HCT116 (cell line): ENCODE data around the gene ARFGAP3. TPM values are rescaled to one million over a fixed set of nuclear protein-coding genes. Genes with fewer than 3 reads are reported as not detected.

Source experiments
- ATAC-seq: fragments of 200-7000 bp; cut with Tn5 transposase; 2 replicates; pipeline ENCODE4 v1.9.1; 2020; ENCODE audit warnings: mild to moderate bottlenecking, moderate library complexity
- BruUV-seq: library from RNA; stranded (reverse); fragments of 400-500 nt; replicated peaks from 2 replicates; lab custom pipeline; 2021; lab: Mats Ljungman, UMichigan
- CTCF ChIA-PET: fragments of 300-600 bp; sonication (Branson Sonifier 250); formaldehyde crosslinking; loops from one replicate; lab custom pipeline; 2021; ENCODE audit warnings: antibody characterized with exemption; lab: Charles Lee
- POLR2A ChIA-PET: fragments of 300-600, 350-600 bp; sonication (Branson Sonifier 250); formaldehyde crosslinking; loops from one replicate; lab custom pipeline; 2021; ENCODE audit warnings: antibody characterized with exemption; lab: Charles Lee
- RAD21 ChIA-PET, 2 experiments: fragments of 300-600 bp; sonication (Branson Sonifier 250); formaldehyde crosslinking; loops; one replicate each; lab custom pipeline; 2023; ENCODE audit warnings: low total read pairs in 2 of 2; ENCODE audit not compliant: uncharacterized antibody in 2 of 2, unreplicated experiment in 2 of 2, low non-redundant PET in 1 of 2; lab: Charles Lee
- DNase-seq: peaks from one replicate; pipeline ENCODE4 v3.0.0-alpha.2; 2010; ENCODE audit warnings: low read depth, low spot score
- H2AFZ ChIP-seq: fragments of 200-600 bp; shearing (Covaris generic), sonication (generic); 2 replicates; pipeline ENCODE4 v1.6.1; 2017; ENCODE audit warnings: low read depth, mixed run types, mixed read lengths, antibody characterized with exemption, low read length; ENCODE audit not compliant: poor library complexity, severe bottlenecking
- H3K27ac ChIP-seq: 2 replicates; pipeline ENCODE4 v1.5.1; 2012; ENCODE audit warnings: low read depth, low read length
- H3K27me3 ChIP-seq: fragments of 200-600 bp; sonication (generic); 2 replicates; pipeline ENCODE4 v1.6.1; 2016; ENCODE audit warnings: mixed run types, low read length, mixed read lengths; ENCODE audit not compliant: insufficient read depth
- H3K36me3 ChIP-seq, 2 experiments: fragments of 200-500 bp in 1 of 2; fragments of 200-600 bp in 1 of 2; sonication (Bioruptor generic) in 1 of 2; sonication (generic) in 1 of 2; 2 replicates each; pipeline versions ENCODE4 v1.5.1 to v1.6.1; 2014 to 2016; ENCODE audit warnings: low read length in 2 of 2, inconsistent platforms in 1 of 2, mixed read lengths in 1 of 2, mixed run types in 1 of 2; ENCODE audit not compliant: insufficient read depth in 2 of 2, control insufficient read depth in 1 of 2
- H3K4me1 ChIP-seq, 2 experiments: fragments of 200-600 bp in 1 of 2; sonication (generic) in 1 of 2; 2 replicates each; pipeline versions ENCODE4 v1.5.1 to v1.6.1; 2012 to 2017; ENCODE audit warnings: low read length in 2 of 2, inconsistent platforms in 1 of 2, mild to moderate bottlenecking in 1 of 2, mixed read lengths in 1 of 2, mixed run types in 1 of 2, moderate library complexity in 1 of 2; ENCODE audit not compliant: insufficient read depth in 2 of 2, control insufficient read depth in 1 of 2
- H3K4me2 ChIP-seq: fragments of 200-600 bp; sonication (generic); 2 replicates; pipeline ENCODE4 v1.6.1; 2017; ENCODE audit warnings: mixed run types, low read length, mixed read lengths
- H3K4me3 ChIP-seq, 2 experiments: fragments of 200-600 bp in 1 of 2; sonication (generic) in 1 of 2; replicated peaks in 1 of 2; 2 replicates each; pipeline ENCODE4 v1.5.1; 2011 to 2016; ENCODE audit warnings: low read length in 2 of 2, control low read depth in 1 of 2, low read depth in 1 of 2, mild to moderate bottlenecking in 1 of 2, mixed read lengths in 1 of 2, mixed run types in 1 of 2
- H3K79me2 ChIP-seq: fragments of 200-600 bp; sonication (generic); 2 replicates; pipeline ENCODE4 v1.6.1; 2017; ENCODE audit warnings: mild to moderate bottlenecking, mixed run types, low read length, moderate library complexity, mixed read lengths; ENCODE audit not compliant: insufficient read depth
- H3K9ac ChIP-seq: fragments of 200-600 bp; sonication (generic); 2 replicates; pipeline ENCODE4 v1.6.1; 2016; ENCODE audit warnings: low read length, mixed read lengths
- H3K9me2 ChIP-seq: fragments of 200-600 bp; sonication (generic), shearing (Covaris generic); 2 replicates; pipeline ENCODE4 v1.6.1; 2017; ENCODE audit warnings: mixed run types, mild to moderate bottlenecking, moderate library complexity; ENCODE audit not compliant: insufficient read depth
- H3K9me3 ChIP-seq, 2 experiments: fragments of 200-500 bp in 1 of 2; fragments of 200-600 bp in 1 of 2; sonication (Bioruptor generic) in 1 of 2; sonication (generic) in 1 of 2; 2 replicates each; pipeline ENCODE4 v1.6.1; 2014 to 2017; ENCODE audit warnings: low read length in 2 of 2, mixed read lengths in 2 of 2, inconsistent platforms in 1 of 2, low read depth in 1 of 2, mild to moderate bottlenecking in 1 of 2, mixed run types in 1 of 2, moderate library complexity in 1 of 2; ENCODE audit not compliant: control insufficient read depth in 1 of 2, insufficient read depth in 1 of 2
- H4K20me1 ChIP-seq: fragments of 200-600 bp; sonication (generic), shearing (Covaris generic); 2 replicates; pipeline ENCODE4 v1.6.1; 2017; ENCODE audit warnings: mixed run types, mild to moderate bottlenecking, moderate library complexity; ENCODE audit not compliant: insufficient read depth
- CBX3 ChIP-seq: IDR thresholded peaks from 2 replicates; pipeline ENCODE4 v1.6.1; 2012; ENCODE audit warnings: low read depth
- EZH2phosphoT487 ChIP-seq: fragments of 200-600 bp; IDR thresholded peaks from 2 replicates; pipeline ENCODE4 v1.6.1; 2018; ENCODE audit warnings: antibody characterized with exemption, borderline replicate concordance
- POLR2AphosphoS5 ChIP-seq: IDR thresholded peaks from 2 replicates; pipeline ENCODE4 v1.6.1; 2011; ENCODE audit warnings: mild to moderate bottlenecking, low read depth, low read length, moderate library complexity
- RAD21 ChIP-seq: IDR thresholded peaks from 2 replicates; pipeline ENCODE4 v1.6.1; 2012; ENCODE audit warnings: low read depth, mild to moderate bottlenecking
- SP1 ChIP-seq: IDR thresholded peaks from 2 replicates; pipeline ENCODE4 v1.6.1; 2012; ENCODE audit warnings: low read depth
- SRF ChIP-seq: IDR thresholded peaks from 2 replicates; pipeline ENCODE4 v1.6.1; 2012; ENCODE audit warnings: low read depth
- TCF7L2 ChIP-seq: IDR thresholded peaks from 2 replicates; pipeline ENCODE4 v1.7.0; 2011; ENCODE audit warnings: borderline replicate concordance, inconsistent platforms; ENCODE audit not compliant: insufficient read depth, insufficient read length; ENCODE audit errors: extremely low read depth
- YY1 ChIP-seq: IDR thresholded peaks from 2 replicates; pipeline ENCODE4 v1.6.1; 2011; ENCODE audit warnings: low read length, low read depth, moderate library complexity, mild to moderate bottlenecking; ENCODE audit not compliant: insufficient replicate concordance; ENCODE audit errors: extremely low read depth
- intact Hi-C: fragments of 100-400 bp; cut with micrococcal nuclease; formaldehyde crosslinking; loops from 2 replicates; pipeline ENCODE4 v1.10.0; 2022
- total RNA-seq: library from RNA; stranded (reverse); gene quantifications from one replicate; pipeline ENCODE4 v1.2.1, GENCODE V29; 2021; ENCODE audit not compliant: unreplicated experiment
- TF ChIP-seq, protein P1 (sequence below): IDR thresholded peaks from 2 replicates; pipeline ENCODE4 v1.6.1; 2012
- TF ChIP-seq, protein P2 (sequence below): IDR thresholded peaks from 2 replicates; pipeline ENCODE4 v1.6.1; 2012
- TF ChIP-seq, protein P3 (sequence below): IDR thresholded peaks from 2 replicates; pipeline ENCODE4 v1.6.1; 2011; ENCODE audit warnings: mild to moderate bottlenecking, low read length, moderate library complexity; ENCODE audit not compliant: insufficient replicate concordance; ENCODE audit errors: extremely low read depth
- TF ChIP-seq, protein P4 (sequence below), 3 experiments: fragments of 200-600 bp in 1 of 3; sonication (generic) in 1 of 3; IDR thresholded peaks in 2 of 3; conservative IDR thresholded peaks in 1 of 3; 2 replicates each; pipeline ENCODE4 v1.5.1; 2012 to 2017; ENCODE audit warnings: low read depth in 2 of 3, low read length in 2 of 3, antibody characterized with exemption in 1 of 3, borderline replicate concordance in 1 of 3, control low read depth in 1 of 3, mild to moderate bottlenecking in 1 of 3, mixed read lengths in 1 of 3, mixed run types in 1 of 3, moderate library complexity in 1 of 3; ENCODE audit not compliant: insufficient read depth in 1 of 3

ARFGAP3 gene
- total RNA-seq, 1 experiment from 2014 or later = 15.4 TPM

DNA sequence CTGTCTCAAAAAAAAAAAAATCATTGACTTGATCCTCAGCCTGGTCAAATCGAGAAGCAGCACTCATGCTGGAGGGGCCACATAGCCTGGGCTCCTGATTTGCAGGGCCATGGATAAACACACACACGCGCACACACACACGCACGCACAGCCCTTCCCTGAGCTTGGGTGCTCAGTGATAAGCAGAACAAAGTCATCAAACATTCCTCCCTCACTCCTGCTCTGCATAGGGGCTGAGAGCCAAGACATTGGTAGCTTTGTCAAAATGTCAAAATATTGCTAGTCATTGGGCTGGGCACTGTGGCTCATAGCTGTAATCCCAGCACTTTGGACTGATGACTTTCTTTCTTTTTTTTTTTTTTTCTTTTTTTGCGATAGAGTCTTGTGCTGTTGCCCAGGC lies 102.4 kb downstream of the ARFGAP3 start:
- H3K36me3 ChIP-seq = no peaks in the 10 kb centered on the region
- peak overlapping the region; percentile 60 for H3K4me2 ChIP-seq
- RAD21 ChIA-PET = interaction anchor here in 1 of 2 experiments (0.7 kb wide), 1 partner anchor 388 kb away, joined by 3 read pairs; no protein-coding TSS in a partner anchor
- CTCF ChIA-PET = no interaction called here
- no peak overlapping the region for H3K4me3 ChIP-seq
- no peak for TF ChIP-seq SRF
- TF ChIP-seq TCF7L2 = no peak
- TF ChIP-seq POLR2AphosphoS5 = no peak
- TF ChIP-seq, protein P1, sequence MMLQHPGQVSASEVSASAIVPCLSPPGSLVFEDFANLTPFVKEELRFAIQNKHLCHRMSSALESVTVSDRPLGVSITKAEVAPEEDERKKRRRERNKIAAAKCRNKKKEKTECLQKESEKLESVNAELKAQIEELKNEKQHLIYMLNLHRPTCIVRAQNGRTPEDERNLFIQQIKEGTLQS = no peak
- TF ChIP-seq YY1 = no peak
- no peak for TF ChIP-seq SP1
- no peak for TF ChIP-seq CBX3
- TF ChIP-seq, protein P2, sequence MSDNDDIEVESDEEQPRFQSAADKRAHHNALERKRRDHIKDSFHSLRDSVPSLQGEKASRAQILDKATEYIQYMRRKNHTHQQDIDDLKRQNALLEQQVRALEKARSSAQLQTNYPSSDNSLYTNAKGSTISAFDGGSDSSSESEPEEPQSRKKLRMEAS = no peak
- no peak for TF ChIP-seq EZH2phosphoT487
- TF ChIP-seq RAD21 = no peak
- TF ChIP-seq, protein P3, sequence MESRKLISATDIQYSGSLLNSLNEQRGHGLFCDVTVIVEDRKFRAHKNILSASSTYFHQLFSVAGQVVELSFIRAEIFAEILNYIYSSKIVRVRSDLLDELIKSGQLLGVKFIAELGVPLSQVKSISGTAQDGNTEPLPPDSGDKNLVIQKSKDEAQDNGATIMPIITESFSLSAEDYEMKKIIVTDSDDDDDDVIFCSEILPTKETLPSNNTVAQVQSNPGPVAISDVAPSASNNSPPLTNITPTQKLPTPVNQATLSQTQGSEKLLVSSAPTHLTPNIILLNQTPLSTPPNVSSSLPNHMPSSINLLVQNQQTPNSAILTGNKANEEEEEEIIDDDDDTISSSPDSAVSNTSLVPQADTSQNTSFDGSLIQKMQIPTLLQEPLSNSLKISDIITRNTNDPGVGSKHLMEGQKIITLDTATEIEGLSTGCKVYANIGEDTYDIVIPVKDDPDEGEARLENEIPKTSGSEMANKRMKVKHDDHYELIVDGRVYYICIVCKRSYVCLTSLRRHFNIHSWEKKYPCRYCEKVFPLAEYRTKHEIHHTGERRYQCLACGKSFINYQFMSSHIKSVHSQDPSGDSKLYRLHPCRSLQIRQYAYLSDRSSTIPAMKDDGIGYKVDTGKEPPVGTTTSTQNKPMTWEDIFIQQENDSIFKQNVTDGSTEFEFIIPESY = no peak
- TF ChIP-seq, protein P4, sequence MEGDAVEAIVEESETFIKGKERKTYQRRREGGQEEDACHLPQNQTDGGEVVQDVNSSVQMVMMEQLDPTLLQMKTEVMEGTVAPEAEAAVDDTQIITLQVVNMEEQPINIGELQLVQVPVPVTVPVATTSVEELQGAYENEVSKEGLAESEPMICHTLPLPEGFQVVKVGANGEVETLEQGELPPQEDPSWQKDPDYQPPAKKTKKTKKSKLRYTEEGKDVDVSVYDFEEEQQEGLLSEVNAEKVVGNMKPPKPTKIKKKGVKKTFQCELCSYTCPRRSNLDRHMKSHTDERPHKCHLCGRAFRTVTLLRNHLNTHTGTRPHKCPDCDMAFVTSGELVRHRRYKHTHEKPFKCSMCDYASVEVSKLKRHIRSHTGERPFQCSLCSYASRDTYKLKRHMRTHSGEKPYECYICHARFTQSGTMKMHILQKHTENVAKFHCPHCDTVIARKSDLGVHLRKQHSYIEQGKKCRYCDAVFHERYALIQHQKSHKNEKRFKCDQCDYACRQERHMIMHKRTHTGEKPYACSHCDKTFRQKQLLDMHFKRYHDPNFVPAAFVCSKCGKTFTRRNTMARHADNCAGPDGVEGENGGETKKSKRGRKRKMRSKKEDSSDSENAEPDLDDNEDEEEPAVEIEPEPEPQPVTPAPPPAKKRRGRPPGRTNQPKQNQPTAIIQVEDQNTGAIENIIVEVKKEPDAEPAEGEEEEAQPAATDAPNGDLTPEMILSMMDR (IDR thresholded peaks at IDR 0.05 in 2 of 3, conservative IDR thresholded peaks at IDR 0.05 in 1 of 3; ENCODE audit: borderline replicate concordance in 1 of 3, insufficient read depth in 1 of 3, low read depth in 2 of 3, low read length in 2 of 3) = no peak
- no peak overlapping the region for H2AFZ ChIP-seq
- no peaks in the 10 kb centered on the region for H3K9me3 ChIP-seq
- peaks cover 31% of the 10 kb centered on the region in 2 experiments for H3K4me1 ChIP-seq
- H3K9ac ChIP-seq = no peak overlapping the region
- H3K27ac ChIP-seq = 0 out of 2 replicates have a peak overlapping the region, but pooled peaks have one; percentile 37
- H4K20me1 ChIP-seq = no peaks in the 10 kb centered on the region
- H3K27me3 ChIP-seq = no peaks in the 10 kb centered on the region
- H3K9me2 ChIP-seq = no peaks in the 10 kb centered on the region
- POLR2A ChIA-PET = interaction anchor here (1.8 kb wide), 1 partner anchor 139 kb away, joined by 7 read pairs; no protein-coding TSS in a partner anchor
- intact Hi-C loops = no loop called here
- no TSS peak for BruUV-seq
- DNase-seq = no peak
- no peaks in the 10 kb centered on the region for H3K79me2 ChIP-seq
- ATAC-seq = peak; percentile 28; the same call in 1 of the 2 replicates
